HCT116 (cell line): ENCODE measurements around the gene LRFN3.

Experiments used
- CEBPB ChIP-seq: IDR thresholded peaks from 2 replicates; pipeline ENCODE4 v1.6.1; 2012; ENCODE audit warnings: low read depth
- EGR1 ChIP-seq: IDR thresholded peaks from 2 replicates; pipeline ENCODE4 v1.6.1; 2012; ENCODE audit warnings: low read depth
- EZH2phosphoT487 ChIP-seq: fragments of 200-600 bp; IDR thresholded peaks from 2 replicates; pipeline ENCODE4 v1.6.1; 2018; ENCODE audit warnings: antibody characterized with exemption, borderline replicate concordance
- POLR2A ChIP-seq: IDR thresholded peaks from 2 replicates; pipeline ENCODE4 v1.7.0; 2011; ENCODE audit warnings: borderline replicate concordance; ENCODE audit not compliant: insufficient read depth, insufficient read length; ENCODE audit errors: extremely low read depth
- POLR2AphosphoS5 ChIP-seq: IDR thresholded peaks from 2 replicates; pipeline ENCODE4 v1.6.1; 2011; ENCODE audit warnings: mild to moderate bottlenecking, low read depth, low read length, moderate library complexity
- ZFX ChIP-seq: fragments of 450-650 bp; IDR thresholded peaks from 2 replicates; pipeline ENCODE4 v1.6.1; 2017
- TF ChIP-seq, protein P1 (sequence below), 3 experiments: fragments of 200-600 bp in 1 of 3; sonication (generic) in 1 of 3; IDR thresholded peaks in 2 of 3; conservative IDR thresholded peaks in 1 of 3; 2 replicates each; pipeline ENCODE4 v1.5.1; 2012 to 2017; ENCODE audit warnings: low read depth in 2 of 3, low read length in 2 of 3, antibody characterized with exemption in 1 of 3, borderline replicate concordance in 1 of 3, control low read depth in 1 of 3, mild to moderate bottlenecking in 1 of 3, mixed read lengths in 1 of 3, mixed run types in 1 of 3, moderate library complexity in 1 of 3; ENCODE audit not compliant: insufficient read depth in 1 of 3
- TF ChIP-seq, protein P2 (sequence below): IDR thresholded peaks from 2 replicates; pipeline ENCODE4 v1.6.1; 2012

DNA sequence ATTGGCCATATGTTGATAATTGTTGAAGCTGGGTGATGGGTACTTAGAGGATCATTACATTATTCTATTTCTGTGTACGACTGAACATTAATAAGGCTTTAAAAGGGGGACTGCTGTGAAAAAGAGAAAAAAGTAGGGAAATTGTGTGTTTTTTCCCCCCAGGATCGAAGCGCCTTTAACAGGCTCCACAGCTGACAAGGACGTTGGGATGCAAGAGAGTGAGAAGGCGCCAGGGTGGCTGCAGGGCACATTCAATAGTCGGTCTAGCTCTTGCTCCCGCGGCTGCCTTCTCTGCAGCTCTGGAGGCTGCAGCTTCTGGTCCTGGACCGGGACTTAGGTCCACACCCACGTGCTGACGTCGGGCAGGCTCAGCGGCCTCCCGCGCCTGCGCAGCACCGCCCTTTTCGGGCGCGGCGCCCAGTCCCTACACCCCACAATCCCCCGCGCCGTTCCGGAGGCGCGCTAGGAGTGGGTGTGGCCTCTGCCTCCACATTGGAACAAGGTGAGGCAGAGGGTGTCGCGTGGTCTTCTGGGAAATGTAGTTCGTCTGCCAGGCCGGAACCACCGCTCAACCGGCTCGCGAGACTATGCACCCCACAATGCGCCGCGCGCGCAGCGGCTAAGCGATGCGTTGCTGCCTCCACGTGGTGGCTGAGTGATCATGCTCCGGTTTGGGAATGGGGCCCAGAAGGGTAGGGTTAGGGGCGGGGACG, 4.9 kb upstream of the LRFN3 start:
- TF ChIP-seq, protein P1, sequence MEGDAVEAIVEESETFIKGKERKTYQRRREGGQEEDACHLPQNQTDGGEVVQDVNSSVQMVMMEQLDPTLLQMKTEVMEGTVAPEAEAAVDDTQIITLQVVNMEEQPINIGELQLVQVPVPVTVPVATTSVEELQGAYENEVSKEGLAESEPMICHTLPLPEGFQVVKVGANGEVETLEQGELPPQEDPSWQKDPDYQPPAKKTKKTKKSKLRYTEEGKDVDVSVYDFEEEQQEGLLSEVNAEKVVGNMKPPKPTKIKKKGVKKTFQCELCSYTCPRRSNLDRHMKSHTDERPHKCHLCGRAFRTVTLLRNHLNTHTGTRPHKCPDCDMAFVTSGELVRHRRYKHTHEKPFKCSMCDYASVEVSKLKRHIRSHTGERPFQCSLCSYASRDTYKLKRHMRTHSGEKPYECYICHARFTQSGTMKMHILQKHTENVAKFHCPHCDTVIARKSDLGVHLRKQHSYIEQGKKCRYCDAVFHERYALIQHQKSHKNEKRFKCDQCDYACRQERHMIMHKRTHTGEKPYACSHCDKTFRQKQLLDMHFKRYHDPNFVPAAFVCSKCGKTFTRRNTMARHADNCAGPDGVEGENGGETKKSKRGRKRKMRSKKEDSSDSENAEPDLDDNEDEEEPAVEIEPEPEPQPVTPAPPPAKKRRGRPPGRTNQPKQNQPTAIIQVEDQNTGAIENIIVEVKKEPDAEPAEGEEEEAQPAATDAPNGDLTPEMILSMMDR (IDR thresholded peaks at IDR 0.05 in 2 of 3, conservative IDR thresholded peaks at IDR 0.05 in 1 of 3; ENCODE audit: borderline replicate concordance in 1 of 3, insufficient read depth in 1 of 3, low read depth in 2 of 3, low read length in 2 of 3) = peak; percentile 73 to 96 (median 85)
- TF ChIP-seq POLR2AphosphoS5 (peak; percentile 99), EZH2phosphoT487 (no peak), ZFX (no peak), EGR1 (peak; percentile 87), POLR2A (peak; percentile 98), CEBPB (no peak)
- TF ChIP-seq, protein P2, sequence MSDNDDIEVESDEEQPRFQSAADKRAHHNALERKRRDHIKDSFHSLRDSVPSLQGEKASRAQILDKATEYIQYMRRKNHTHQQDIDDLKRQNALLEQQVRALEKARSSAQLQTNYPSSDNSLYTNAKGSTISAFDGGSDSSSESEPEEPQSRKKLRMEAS = peak; percentile 79
